H1 (cell line): ENCODE data around the gene PFKFB1.

Experiments used
- JUN ChIP-seq: IDR thresholded peaks from 2 replicates; pipeline ENCODE4 v1.6.1; 2011; ENCODE audit warnings: low read depth, mild to moderate bottlenecking, improper control_type of control experiment, low read length
- TAF1 ChIP-seq: IDR thresholded peaks from 2 replicates; pipeline ENCODE4 v1.6.1; 2011; ENCODE audit warnings: mild to moderate bottlenecking, low read depth, low read length

DNA sequence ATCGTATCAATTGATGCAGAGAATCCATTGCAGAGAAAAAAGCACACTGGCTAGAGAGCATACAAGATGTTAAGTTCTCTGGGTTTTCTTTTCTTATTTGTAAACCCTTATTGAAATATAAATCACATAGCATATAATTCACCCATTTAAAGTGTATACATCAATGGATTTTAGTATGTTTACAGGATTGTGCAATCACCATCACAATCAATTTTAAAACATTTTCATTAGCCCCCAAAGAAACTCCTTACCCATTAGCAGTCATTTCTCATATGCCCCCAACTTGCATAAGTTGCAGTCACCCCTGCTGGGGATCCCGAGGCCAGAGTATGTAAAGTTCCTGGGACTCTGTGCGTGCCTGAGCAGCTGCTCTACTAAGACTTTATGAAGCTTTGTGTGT, 108.2 kb downstream of the PFKFB1 start:
- TF ChIP-seq TAF1, result no peak
- no peak for TF ChIP-seq JUN
